Neural progenitor cell (in vitro differentiated cells): ENCODE data around the gene IL22RA2.

Experiments
- EZH2 ChIP-seq: fragments of 200-600 bp; sonication (generic); IDR thresholded peaks from 2 replicates; pipeline ENCODE4 v1.6.1; 2017; ENCODE audit warnings: antibody characterized with exemption, mild to moderate bottlenecking, moderate library complexity
- TF ChIP-seq, protein P1 (sequence below): fragments of 200-600 bp; sonication (generic); IDR thresholded peaks from 2 replicates; pipeline ENCODE4 v1.5.1; 2017; ENCODE audit warnings: antibody characterized with exemption, mild to moderate bottlenecking

DNA sequence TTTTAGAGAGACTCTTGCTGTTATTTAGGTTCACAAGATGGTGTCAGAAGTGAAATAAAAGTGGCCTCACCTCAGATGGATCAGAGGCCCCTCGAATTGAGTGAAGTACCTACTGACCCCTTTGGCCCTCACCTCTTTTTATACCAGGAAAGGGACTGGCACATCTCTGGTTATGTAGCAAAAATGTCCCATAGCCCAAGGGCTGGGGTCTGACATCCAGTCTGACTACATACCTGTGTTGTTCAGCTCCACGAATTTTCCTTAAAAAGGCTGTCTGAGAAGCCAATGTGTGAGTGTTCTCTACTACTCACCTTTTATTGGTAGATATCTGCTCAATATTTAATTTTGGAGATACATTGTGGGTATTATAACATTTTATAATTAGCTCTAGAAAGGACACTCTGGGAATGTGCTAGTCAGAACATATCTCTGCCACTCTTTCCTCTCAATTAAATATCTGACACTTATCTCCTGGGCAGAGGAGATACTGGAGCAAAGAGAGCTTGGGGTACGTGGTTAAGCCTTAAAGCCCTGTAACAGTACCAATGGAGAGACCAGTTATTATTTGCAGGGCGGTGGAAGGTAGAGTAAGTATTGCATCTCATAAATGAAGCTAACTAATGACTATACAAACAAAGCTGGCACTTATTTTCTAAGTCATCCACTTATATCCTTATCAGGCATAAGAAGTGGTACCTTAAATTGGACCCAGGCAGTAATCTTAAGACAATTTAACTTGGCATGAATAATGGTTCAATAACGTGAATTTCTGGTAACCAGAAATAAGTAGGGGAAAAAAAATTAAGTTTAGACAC lies 20.0 kb upstream of the IL22RA2 start:
- TF ChIP-seq, protein P1, sequence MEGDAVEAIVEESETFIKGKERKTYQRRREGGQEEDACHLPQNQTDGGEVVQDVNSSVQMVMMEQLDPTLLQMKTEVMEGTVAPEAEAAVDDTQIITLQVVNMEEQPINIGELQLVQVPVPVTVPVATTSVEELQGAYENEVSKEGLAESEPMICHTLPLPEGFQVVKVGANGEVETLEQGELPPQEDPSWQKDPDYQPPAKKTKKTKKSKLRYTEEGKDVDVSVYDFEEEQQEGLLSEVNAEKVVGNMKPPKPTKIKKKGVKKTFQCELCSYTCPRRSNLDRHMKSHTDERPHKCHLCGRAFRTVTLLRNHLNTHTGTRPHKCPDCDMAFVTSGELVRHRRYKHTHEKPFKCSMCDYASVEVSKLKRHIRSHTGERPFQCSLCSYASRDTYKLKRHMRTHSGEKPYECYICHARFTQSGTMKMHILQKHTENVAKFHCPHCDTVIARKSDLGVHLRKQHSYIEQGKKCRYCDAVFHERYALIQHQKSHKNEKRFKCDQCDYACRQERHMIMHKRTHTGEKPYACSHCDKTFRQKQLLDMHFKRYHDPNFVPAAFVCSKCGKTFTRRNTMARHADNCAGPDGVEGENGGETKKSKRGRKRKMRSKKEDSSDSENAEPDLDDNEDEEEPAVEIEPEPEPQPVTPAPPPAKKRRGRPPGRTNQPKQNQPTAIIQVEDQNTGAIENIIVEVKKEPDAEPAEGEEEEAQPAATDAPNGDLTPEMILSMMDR = no peak
- no peak for TF ChIP-seq EZH2
